Stomach (tissue), 9 donors: ENCODE data around the gene SPEN. TPM values are rescaled to one million over a fixed set of nuclear protein-coding genes. Genes with fewer than 3 reads are reported as not detected.
"Not testable (repeated sequence)": the region's sequence is repeated elsewhere in the genome, so short reads cannot be mapped to it uniquely, and the experiment has no call there.

ENCODE experiments used
- DNase-seq, 2 donors: peaks; one replicate each; pipeline versions ENCODE4 v3.0.0 to v3.0.0-alpha.2; 2013 to 2019
- H3K27ac ChIP-seq, 5 donors: fragments of 200-600 bp in 4 of 5; sonication (generic) in 4 of 5; one replicate each; pipeline ENCODE4 v1.5.1; 2013 to 2019; ENCODE audit warnings: mild to moderate bottlenecking in 1 of 5, moderate library complexity in 1 of 5
- H3K27me3 ChIP-seq, 3 donors: fragments of 200-600 bp; sonication (generic); one replicate each; pipeline ENCODE4 v1.5.1; 2017 to 2019; ENCODE audit warnings: mixed run types in 1 of 3
- H3K36me3 ChIP-seq, 4 donors: fragments of 200-600 bp; sonication (generic); 1 replicate in 3 of 4; 2 replicates in 1 of 4; pipeline ENCODE4 v1.5.1; 2016 to 2019
- H3K4me1 ChIP-seq, 4 donors: fragments of 200-600 bp; sonication (generic); one replicate each; pipeline ENCODE4 v1.5.1; 2016 to 2019
- H3K4me3 ChIP-seq, 4 donors: fragments of 200-600 bp; sonication (generic) in 3 of 4; one replicate each; pipeline ENCODE4 v1.5.1; 2016 to 2019; ENCODE audit warnings: mild to moderate bottlenecking in 1 of 4
- H3K9me3 ChIP-seq, 4 donors: fragments of 200-600 bp; sonication (generic); one replicate each; pipeline ENCODE4 v1.5.1; 2016 to 2019
- CTCF ChIP-seq, 7 experiments: fragments of 450-650 bp in 4 of 7; fragments of 200-600 bp in 3 of 7; sonication (generic) in 3 of 7; IDR thresholded peaks; one replicate each; pipeline ENCODE4 v1.5.1; 2016 to 2019; ENCODE audit warnings: antibody characterized with exemption in 7 of 7, control low read depth in 2 of 7, mild to moderate bottlenecking in 1 of 7
- EP300 ChIP-seq: sonication (generic); formaldehyde crosslinking; IDR thresholded peaks from one replicate; pipeline ENCODE4 v1.6.1; 2017; ENCODE audit warnings: antibody characterized with exemption
- POLR2A ChIP-seq, 4 donors: fragments of 450-650 bp; IDR thresholded peaks; one replicate each; pipeline ENCODE4 v1.6.1; 2016; ENCODE audit warnings: antibody characterized with exemption in 4 of 4, control low read depth in 2 of 4, mild to moderate bottlenecking in 1 of 4, moderate library complexity in 1 of 4
- POLR2AphosphoS5 ChIP-seq, 3 donors: sonication (generic); formaldehyde crosslinking; IDR thresholded peaks; one replicate each; pipeline ENCODE4 v1.6.1; 2016; ENCODE audit warnings: antibody characterized with exemption in 3 of 3
- whole genome bisulfite sequencing, 5 donors: extraction: QIAGEN DNeasy Blood & Tissue Kit in 3 of 5; methylation state at CpG; one replicate each; pipeline versions ENCODE4 v1.1.5 to v1.1.7; 2013 to 2018; 5-methylcytosine and 5-hydroxymethylcytosine counted together
- intact Hi-C: fragments of 100-400 bp; cut with DNase I; formaldehyde crosslinking; loops from one replicate; pipeline ENCODE4 v1.15.1; 2023; ENCODE audit warnings: low total_unique reads
- polyA plus RNA-seq, 3 donors: library from polyadenylated mRNA; stranded (reverse); fragments of 200-250 nt; gene quantifications; one replicate each; pipeline ENCODE4 v1.2.3, GENCODE V29; 2013
- total RNA-seq, 5 donors: library from RNA; depleted of rRNA; stranded (reverse); fragments of >200 nt; gene quantifications; one replicate each; pipeline versions ENCODE4 v1.1.0 to v1.2.3, GENCODE V29; 2014 to 2016
- donor health status: healthy with polysubstance abuse.
- donor health status: Bipolar disorder and iron deficiency.
- donor health status: healthy.

Gene SPEN
- total and polyA plus RNA-seq, 8 donors = 5.6 to 114 (median 28.8) TPM

DNA sequence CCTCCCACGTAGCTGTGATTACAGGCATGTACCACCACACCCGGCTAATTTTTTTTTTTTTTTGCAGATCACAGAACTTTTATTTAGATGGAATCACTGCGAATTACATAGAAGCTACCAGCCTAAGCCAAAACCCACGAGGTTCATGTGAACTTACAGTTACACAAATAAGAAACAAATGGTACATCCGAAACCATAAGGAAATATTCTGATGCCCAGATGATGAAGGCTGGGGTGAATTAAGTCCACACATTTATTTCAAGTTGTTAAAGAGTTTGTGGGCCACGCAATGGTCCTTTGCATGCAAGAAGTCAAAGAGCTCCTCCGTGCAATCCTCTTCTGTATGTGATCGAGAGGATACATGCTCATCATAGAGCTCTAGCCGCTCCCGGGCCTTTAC lies 40.4 kb upstream of the SPEN start:
- intact Hi-C loops = no loop called here

DNA sequence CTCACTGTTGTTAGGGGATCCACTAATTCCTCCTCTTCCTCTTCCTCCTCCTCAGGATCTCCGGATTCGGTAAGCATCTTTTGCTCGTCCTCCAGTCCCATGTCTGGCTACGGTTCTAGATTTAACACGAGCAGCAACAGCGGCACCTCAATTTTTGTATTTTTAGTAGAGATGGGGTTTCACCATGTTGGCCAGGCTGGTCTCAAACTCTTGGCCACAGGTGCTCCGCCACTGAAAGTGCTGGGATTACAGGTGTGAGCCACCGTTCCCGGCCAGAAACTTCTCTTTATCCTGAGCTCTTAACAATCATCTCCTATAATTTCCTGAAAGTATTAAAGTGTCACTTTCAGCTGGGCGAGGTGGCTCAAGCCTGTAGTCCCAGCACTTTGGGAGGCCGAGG lies 40.0 kb upstream of the SPEN start, which contains the start of gene UQCRHL:
Gene UQCRHL, minus strand, starts transcription at position 101 of the 400 bp plus-strand sequence. Its CDS starts 0 bp downstream, at position 101.
- H3K9me3 ChIP-seq, H3K27me3 ChIP-seq, DNase-seq, H3K36me3 ChIP-seq, intact Hi-C loops, H3K27ac ChIP-seq, H3K4me3 ChIP-seq: not testable (repeated sequence)
- H3K4me1 ChIP-seq = peaks cover 0 to 11% (median 5%) of the 10 kb centered on the region in 4 donors
- 87 to 95% (median 93%) methylated on average over 11 of the region's 11 CpGs for WGBS, 5 donors

More for the DNA sequence above, 40.4 kb upstream of the SPEN start:
- Histone ChIP-seq H3K4me3 (no peak overlapping the region), H3K4me1 (peaks cover 0 to 15% (median 5%) of the 10 kb centered on the region in 4 donors), H3K36me3 (no peaks in the 10 kb centered on the region), H3K27ac (no peak overlapping the region), H3K27me3 (no peaks in the 10 kb centered on the region), H3K9me3 (no peaks in the 10 kb centered on the region)
- TF ChIP-seq POLR2AphosphoS5 (IDR thresholded peaks at IDR 0.05) (no peak), POLR2A (IDR thresholded peaks at IDR 0.05) (no peak), EP300 (no peak), CTCF (IDR thresholded peaks at IDR 0.05) (no peak)
- WGBS, 5 donors = 88 to 95% (median 92%) methylated on average over 10 of the region's 10 CpGs
- DNase-seq = no peak

- intact Hi-C loops = no loop called here
- Histone ChIP-seq H3K27me3 (no peaks in the 10 kb centered on the region), H3K9me3 (no peaks in the 10 kb centered on the region), H3K27ac (no peak overlapping the region), H3K4me1 (peaks cover 0 to 10% (median 5%) of the 10 kb centered on the region in 4 donors), H3K36me3 (no peaks in the 10 kb centered on the region), H3K4me3 (no peak overlapping the region)
- DNase-seq = peak in 1 of 2 donors; percentile 31
- TF ChIP-seq CTCF (IDR thresholded peaks at IDR 0.05) (no peak), POLR2AphosphoS5 (IDR thresholded peaks at IDR 0.05) (no peak), POLR2A (IDR thresholded peaks at IDR 0.05) (no peak), EP300 (no peak)
- 25 to 73% (median 57%) methylated on average over 1 of the region's 1 CpG for WGBS, 5 donors
Observed at GRCh38 chr1:15808955-15809354, 38.6 kb upstream of the SPEN start.

DNA sequence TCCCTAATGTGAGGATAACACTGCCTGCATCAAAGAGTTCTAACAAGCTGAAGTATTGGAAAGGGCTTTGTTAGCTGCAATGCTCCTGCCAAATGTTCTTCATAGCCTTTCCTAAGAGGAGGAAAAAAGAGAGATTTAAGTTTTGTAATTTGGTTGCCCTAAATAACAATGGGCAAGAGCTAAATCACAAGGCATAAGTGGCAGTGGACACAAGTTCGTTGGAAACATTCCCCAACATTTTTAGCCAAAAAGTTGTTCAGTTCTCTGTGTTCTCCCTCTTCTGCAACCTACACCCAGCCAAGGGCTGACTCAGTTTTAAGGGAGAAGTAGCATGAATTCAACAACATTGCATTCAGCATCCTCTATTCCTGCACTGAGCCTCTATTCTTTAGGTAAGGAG lies 37.4 kb upstream of the SPEN start:
- H3K27me3 ChIP-seq = no peaks in the 10 kb centered on the region
- WGBS, 5 donors = 59 to 73% (median 63%) methylated on average over 1 of the region's 1 CpG
- peaks cover 0 to 10% (median 5%) of the 10 kb centered on the region in 4 donors for H3K4me1 ChIP-seq
- no peak for DNase-seq
- no peaks in the 10 kb centered on the region for H3K36me3 ChIP-seq
- H3K9me3 ChIP-seq = no peaks in the 10 kb centered on the region
- intact Hi-C loops = loop anchor here (10.0 kb wide), 1 partner anchor 185 kb away; no protein-coding TSS in a partner anchor
- no peak overlapping the region for H3K4me3 ChIP-seq
- H3K27ac ChIP-seq = no peak overlapping the region
- TF ChIP-seq POLR2AphosphoS5 (IDR thresholded peaks at IDR 0.05) (no peak), POLR2A (IDR thresholded peaks at IDR 0.05) (no peak), CTCF (IDR thresholded peaks at IDR 0.05) (no peak), EP300 (no peak)

GRCh38 chr1:15816674-15817073 lies 30.8 kb upstream of the SPEN start:
- TF ChIP-seq POLR2A (IDR thresholded peaks at IDR 0.05) (no peak), POLR2AphosphoS5 (IDR thresholded peaks at IDR 0.05) (no peak), CTCF (IDR thresholded peaks at IDR 0.05) (no peak), EP300 (no peak)
- WGBS, 5 donors = 70 to 86% (median 76%) methylated on average over 5 of the region's 5 CpGs
- intact Hi-C loops = loop anchor here (10.0 kb wide), 1 partner anchor 178 kb away; no protein-coding TSS in a partner anchor

More at GRCh38 chr1:15816674-15817073, 30.8 kb upstream of the SPEN start:
- peaks cover 0 to 7% (median 4%) of the 10 kb centered on the region in 4 donors for H3K4me1 ChIP-seq
- H3K36me3 ChIP-seq = peaks cover 0 to 5% (median 0%) of the 10 kb centered on the region in 4 donors
- H3K27ac ChIP-seq = no peak overlapping the region
- no peaks in the 10 kb centered on the region for H3K9me3 ChIP-seq
- no peak for DNase-seq
- H3K4me3 ChIP-seq = no peak overlapping the region
- no peaks in the 10 kb centered on the region for H3K27me3 ChIP-seq
